T-helper 1 cell treated with Interleukin-12 subunit alpha and Interleukin-12 subunit beta and Interleukin-4 antibody, amounts not matched to agents 30 ng/mL and 1 ng/mL, for 36 hours (primary cell): ENCODE data around the gene MAGEE2. TPM values are rescaled to one million over a fixed set of nuclear protein-coding genes. Genes with fewer than 3 reads are reported as not detected.
"Not testable (repeated sequence)": the region's sequence is repeated elsewhere in the genome, so short reads cannot be mapped to it uniquely, and the experiment has no call there.

Source experiments
- intact Hi-C: fragments of 100-400 bp; cut with micrococcal nuclease; formaldehyde crosslinking; loops from one replicate; pipeline ENCODE4 v1.15.1; 2024
- total RNA-seq: library from RNA; stranded (reverse); gene quantifications from 2 replicates; pipeline ENCODE4 v1.2.3, GENCODE V29; 2022

Gene MAGEE2, protein sequence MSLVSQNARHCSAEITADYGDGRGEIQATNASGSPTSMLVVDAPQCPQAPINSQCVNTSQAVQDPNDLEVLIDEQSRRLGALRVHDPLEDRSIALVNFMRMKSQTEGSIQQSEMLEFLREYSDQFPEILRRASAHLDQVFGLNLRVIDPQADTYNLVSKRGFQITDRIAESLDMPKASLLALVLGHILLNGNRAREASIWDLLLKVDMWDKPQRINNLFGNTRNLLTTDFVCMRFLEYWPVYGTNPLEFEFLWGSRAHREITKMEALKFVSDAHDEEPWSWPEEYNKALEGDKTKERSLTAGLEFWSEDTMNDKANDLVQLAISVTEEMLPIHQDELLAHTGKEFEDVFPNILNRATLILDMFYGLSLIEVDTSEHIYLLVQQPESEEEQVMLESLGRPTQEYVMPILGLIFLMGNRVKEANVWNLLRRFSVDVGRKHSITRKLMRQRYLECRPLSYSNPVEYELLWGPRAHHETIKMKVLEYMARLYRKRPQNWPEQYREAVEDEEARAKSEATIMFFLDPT
- total RNA-seq: not detected in 2 replicates

DNA sequence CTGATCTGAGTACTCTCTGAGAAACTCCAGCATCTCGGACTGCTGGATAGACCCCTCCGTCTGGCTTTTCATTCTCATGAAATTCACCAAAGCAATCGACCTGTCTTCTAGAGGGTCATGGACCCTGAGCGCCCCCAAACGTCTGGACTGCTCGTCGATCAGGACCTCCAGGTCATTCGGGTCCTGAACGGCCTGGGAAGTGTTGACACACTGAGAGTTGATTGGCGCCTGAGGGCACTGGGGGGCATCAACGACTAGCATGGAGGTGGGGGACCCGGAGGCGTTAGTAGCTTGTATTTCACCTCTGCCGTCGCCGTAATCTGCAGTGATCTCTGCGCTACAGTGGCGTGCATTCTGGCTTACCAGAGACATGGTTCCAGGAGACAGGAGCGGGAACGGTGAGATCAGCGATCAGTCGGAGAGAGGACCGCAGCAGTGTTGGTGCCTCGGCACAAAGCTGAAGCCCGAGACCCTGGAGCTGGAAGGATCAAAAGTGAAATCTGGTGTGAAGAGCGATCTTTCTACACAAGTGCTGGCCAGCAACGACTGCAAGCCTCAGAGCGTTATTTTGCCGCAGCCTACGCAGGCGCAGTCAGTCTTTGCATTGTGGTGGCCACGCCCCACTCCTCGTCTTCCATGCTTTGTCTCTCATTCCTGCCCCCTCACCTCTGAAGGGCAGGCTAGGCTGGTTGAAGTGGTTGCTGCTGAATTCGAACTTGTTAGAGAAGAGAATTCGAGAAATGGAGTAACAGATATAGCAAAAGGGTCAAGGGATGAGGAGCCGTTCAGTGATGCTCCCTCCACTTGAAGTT is at the start of gene MAGEE2:
Gene MAGEE2, minus strand, starts transcription at position 575 of the 812 bp plus-strand sequence. Its CDS starts 203 bp downstream, at position 372.
- intact Hi-C loops: no loop called here

DNA sequence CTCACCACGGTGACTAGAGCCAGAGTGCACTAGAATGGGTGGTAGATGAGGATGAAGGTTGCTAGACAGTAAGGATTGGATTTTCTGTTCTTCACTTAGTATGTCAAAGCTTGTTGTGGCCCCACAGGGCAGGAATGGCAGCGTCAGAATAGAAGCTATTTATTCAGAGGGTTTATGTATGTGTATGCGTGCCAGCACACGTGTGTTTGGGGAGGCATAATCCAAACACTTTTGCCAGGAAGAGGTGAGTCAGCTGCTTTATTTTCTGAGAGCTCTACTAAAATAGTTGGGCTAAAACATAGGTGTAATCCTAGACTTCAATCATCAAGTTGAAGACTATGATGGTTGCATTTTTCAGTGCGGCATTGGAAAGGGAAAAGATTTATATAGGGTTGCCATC is 1.2 kb upstream of the MAGEE2 start:
- intact Hi-C loops: no loop called here

DNA sequence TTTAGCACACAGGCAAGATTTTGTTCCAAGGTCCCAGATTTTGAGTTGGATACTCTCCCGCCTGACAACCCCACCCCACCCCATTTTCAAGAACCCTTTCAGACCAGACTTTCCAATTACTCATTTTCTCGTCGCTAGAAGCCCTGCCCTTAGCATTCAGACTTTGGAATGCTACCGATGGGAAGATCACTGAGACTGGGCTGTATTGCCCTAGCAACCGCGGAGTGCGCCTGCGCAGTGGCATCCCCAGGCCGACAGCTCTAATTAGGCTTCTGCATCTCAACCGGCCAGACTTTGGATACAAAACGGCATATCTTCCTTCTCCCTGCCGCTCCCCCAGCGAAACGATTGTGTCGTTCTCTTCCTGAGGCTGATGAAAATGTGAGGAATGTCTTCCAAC is 3.4 kb downstream of the MAGEE2 start:
- intact Hi-C loops: no loop called here

- intact Hi-C loops: not testable (repeated sequence)
These were observed 17.0 kb downstream of the MAGEE2 start for GRCh38 chrX:75768063-75768462.

DNA sequence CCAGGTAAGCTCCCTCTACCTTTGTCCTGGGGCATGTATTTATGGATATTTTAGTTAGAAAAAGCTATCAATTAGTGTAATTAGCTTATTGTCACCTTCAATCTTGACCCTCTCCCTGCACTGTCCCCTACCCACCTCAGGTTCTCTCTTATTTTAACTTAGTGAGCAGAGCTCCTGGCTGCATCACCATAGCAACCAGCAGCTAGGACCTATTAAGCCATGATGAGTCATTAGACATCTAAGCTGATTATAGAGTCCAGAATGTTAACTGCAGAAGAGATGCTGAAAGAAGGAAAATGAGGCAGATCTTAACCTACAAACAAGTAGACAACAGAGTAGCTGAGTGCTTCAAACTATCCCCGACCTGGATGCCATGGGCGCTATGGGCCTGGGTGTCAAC is 36.6 kb downstream of the MAGEE2 start:
- intact Hi-C loops: no loop called here

GRCh38 chrX:75746891-75747639 is 38.0 kb downstream of the MAGEE2 start:
- intact Hi-C loops: no loop called here
